Smooth muscle cell of the brain vasculature (primary cell): ENCODE data around the gene ELMO3.

Experiments
- DNase-seq: peaks from one replicate; pipeline ENCODE4 v3.0.0-alpha.2; 2012; ENCODE audit warnings: low read depth, low spot score

ELMO3 gene, protein sequence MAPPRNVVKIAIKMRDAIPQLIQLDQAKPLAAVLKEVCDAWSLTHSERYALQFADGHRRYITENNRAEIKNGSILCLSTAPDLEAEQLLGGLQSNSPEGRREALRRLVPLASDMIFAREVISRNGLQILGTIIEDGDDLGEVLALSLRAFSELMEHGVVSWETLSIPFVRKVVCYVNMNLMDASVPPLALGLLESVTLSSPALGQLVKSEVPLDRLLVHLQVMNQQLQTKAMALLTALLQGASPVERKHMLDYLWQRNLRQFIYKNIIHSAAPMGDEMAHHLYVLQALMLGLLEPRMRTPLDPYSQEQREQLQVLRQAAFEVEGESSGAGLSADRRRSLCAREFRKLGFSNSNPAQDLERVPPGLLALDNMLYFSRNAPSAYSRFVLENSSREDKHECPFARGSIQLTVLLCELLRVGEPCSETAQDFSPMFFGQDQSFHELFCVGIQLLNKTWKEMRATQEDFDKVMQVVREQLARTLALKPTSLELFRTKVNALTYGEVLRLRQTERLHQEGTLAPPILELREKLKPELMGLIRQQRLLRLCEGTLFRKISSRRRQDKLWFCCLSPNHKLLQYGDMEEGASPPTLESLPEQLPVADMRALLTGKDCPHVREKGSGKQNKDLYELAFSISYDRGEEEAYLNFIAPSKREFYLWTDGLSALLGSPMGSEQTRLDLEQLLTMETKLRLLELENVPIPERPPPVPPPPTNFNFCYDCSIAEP

DNA sequence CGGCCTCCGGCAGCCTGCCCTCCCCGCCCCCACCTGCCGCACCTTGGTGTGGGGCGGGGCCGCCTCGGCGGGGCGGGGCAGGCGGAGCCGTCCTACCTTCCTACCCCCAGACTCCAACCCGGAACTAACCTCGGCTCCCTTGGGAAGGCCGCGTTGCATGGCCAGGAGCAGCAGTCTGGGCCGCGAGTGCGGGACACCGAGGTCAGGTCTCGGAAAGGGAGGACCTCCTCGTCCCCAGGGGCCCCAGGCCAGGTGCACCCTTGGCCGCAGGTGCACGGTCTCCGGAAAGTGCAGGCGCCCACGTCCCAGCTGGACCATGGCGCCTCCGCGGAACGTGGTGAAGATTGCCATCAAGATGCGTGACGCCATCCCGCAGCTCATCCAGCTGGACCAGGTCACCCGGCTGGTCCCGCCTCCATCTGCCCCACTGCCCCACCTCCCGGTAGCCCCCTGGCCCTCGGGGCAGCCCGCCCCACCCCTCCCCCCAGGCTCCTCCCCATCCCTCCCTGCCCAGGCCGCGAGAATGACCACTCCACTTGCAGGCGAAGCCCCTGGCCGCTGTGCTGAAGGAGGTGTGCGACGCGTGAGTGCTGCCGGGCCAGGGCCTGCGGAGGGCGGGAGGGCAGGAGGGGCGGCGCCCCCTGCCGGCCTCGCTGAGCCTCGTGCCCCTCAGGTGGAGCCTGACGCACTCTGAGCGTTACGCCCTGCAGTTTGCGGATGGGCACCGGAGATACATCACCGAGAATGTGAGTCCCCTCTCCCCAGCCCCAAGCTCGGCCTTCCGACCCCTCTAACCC, at the start of gene ELMO3:
Gene ELMO3, plus strand, starts transcription at position 121 of the 797 bp plus-strand sequence. Its CDS starts 196 bp downstream, at position 317.
- no peak for DNase-seq

GRCh38 chr16:67149276-67150046, 49.5 kb upstream of the ELMO3 start:
- no peak for DNase-seq

GRCh38 chr16:67150047-67150832, 48.7 kb upstream of the ELMO3 start:
- DNase-seq = no peak

GRCh38 chr16:67150833-67151396, 48.0 kb upstream of the ELMO3 start, which contains the start of gene B3GNT9:
Gene B3GNT9 (minus strand): TSS chr16:67150998. CDS start chr16:67150485, 513 bp downstream.
- DNase-seq = no peak

- no peak for DNase-seq
Measured at GRCh38 chr16:67151431-67152097, 47.4 kb upstream of the ELMO3 start.

DNA sequence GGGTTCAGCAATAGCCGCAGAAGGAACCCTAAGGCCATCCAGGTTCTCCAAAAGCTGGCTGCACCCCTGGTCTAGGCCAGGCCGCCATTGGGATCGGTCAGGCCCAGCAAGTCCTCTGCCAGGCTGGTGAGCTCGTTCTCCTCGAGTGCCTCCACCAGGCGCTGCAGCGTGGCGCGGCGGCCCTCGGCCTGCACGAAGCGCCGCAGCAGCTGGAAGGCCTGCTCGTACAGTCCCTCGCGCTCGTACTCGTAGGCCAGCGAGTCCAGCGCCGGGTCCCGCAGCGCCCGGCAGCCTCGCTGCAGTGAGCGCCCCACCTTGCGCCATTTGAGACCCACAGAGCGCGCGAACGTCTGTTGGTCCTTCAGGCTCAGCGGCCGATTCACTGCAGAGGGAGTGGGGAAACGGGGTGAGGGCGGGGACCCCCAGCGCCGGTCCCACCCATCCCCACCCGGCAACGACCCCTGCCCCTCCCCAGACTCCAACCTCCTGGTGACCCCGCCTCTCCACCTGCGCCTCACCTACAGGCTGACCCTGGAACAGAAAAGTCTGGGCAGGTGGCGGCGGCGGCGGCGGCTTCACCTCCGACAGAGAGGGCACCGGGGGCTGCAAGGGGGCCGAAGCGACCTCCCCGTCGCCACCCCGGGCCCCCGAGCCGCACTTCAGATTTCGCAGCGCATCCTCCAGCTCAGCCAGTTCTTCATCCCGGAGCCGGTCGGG, 44.2 kb upstream of the ELMO3 start:
- no peak for DNase-seq

- DNase-seq = no peak
Measured at GRCh38 chr16:67155295-67156142, 43.4 kb upstream of the ELMO3 start.

- no peak for DNase-seq
Measured at GRCh38 chr16:67156143-67156844, 42.6 kb upstream of the ELMO3 start.

GRCh38 chr16:67157106-67157748, 41.7 kb upstream of the ELMO3 start:
- DNase-seq = no peak

GRCh38 chr16:67157892-67158635, 40.9 kb upstream of the ELMO3 start:
- no peak for DNase-seq

GRCh38 chr16:67158637-67159600, 40.0 kb upstream of the ELMO3 start:
- DNase-seq = no peak

GRCh38 chr16:67161595-67162058, 37.3 kb upstream of the ELMO3 start:
- DNase-seq = no peak

GRCh38 chr16:67162506-67163163, 36.3 kb upstream of the ELMO3 start:
- DNase-seq = no peak
